GM12878 (cell line): ENCODE results near the gene AGMAT. TPM values are rescaled to one million over a fixed set of nuclear protein-coding genes. Genes with fewer than 3 reads are reported as not detected.

Source experiments
- ATAC-seq: fragments of 200-7000 bp; cut with Tn5 transposase; 3 replicates; pipeline ENCODE4 v1.9.1; 2020; ENCODE audit warnings: mild to moderate bottlenecking, moderate library complexity
- BruUV-seq: library from RNA; stranded (reverse); fragments of 400-500 nt; replicated peaks from 2 replicates; lab custom pipeline; 2021; lab: Mats Ljungman, UMichigan
- CTCF ChIA-PET: fragments of 300-600 bp; sonication (Branson Sonifier 250); formaldehyde crosslinking; extraction: SDS; loops from one replicate; lab custom pipeline; 2021; ENCODE audit warnings: inconsistent platforms; lab: Yijun Ruan, JAX
- POLR2A ChIA-PET: fragments of 350-600 bp; formaldehyde crosslinking; extraction: SDS; loops from one replicate; lab custom pipeline; 2021; ENCODE audit warnings: inconsistent platforms; lab: Charles Lee
- RAD21 ChIA-PET: fragments of 300-600 bp; sonication (Branson Sonifier 250); formaldehyde crosslinking; loops from one replicate; lab custom pipeline; 2023; ENCODE audit warnings: antibody characterized with exemption; ENCODE audit not compliant: unreplicated experiment; lab: Charles Lee
- SMC1A ChIA-PET: fragments of 300-600 bp; sonication (Branson Sonifier 250); formaldehyde crosslinking; loops from one replicate; lab custom pipeline; 2023; ENCODE audit not compliant: unreplicated experiment, uncharacterized antibody; lab: Charles Lee
- DNase-seq: peaks from one replicate; pipeline ENCODE4 v3.0.0-alpha.2; 2011; ENCODE audit warnings: low read depth, low spot score
- FAIRE-seq: peaks from 3 replicates; lab custom pipeline; 2011; peaks lifted over from hg19 to GRCh38; lab: Jason Lieb, UNC
- H2AFZ ChIP-seq: 2 replicates; pipeline ENCODE4 v1.6.0; 2011; ENCODE audit warnings: low read depth, low read length, control low read depth; ENCODE audit not compliant: control insufficient read depth
- H3K27ac ChIP-seq: 2 replicates; pipeline ENCODE4 v1.5.1; 2011; ENCODE audit warnings: control low read depth; ENCODE audit not compliant: control insufficient read depth, insufficient read depth
- H3K27me3 ChIP-seq, 2 experiments: replicated peaks in 1 of 2; 2 replicates each; pipeline versions ENCODE4 v1.6.0 to v1.6.1; 2011; ENCODE audit warnings: low read length in 1 of 2; ENCODE audit not compliant: control insufficient read depth in 2 of 2, insufficient read depth in 2 of 2
- H3K36me3 ChIP-seq, 2 experiments: 2 replicates each; pipeline ENCODE4 v1.5.1; 2011; ENCODE audit warnings: low read length in 1 of 2; ENCODE audit not compliant: control insufficient read depth in 2 of 2, insufficient read depth in 2 of 2
- H3K4me1 ChIP-seq: 2 replicates; pipeline ENCODE4 v1.6.1; 2011; ENCODE audit warnings: mild to moderate bottlenecking, low read length, moderate library complexity, mixed read lengths; ENCODE audit not compliant: control insufficient read depth, insufficient read depth
- H3K4me2 ChIP-seq: 2 replicates; pipeline ENCODE4 v1.6.0; 2011; ENCODE audit warnings: control low read depth; ENCODE audit not compliant: control insufficient read depth, insufficient read depth
- H3K4me3 ChIP-seq: fragments of 200-600 bp; sonication (generic); 2 replicates; pipeline ENCODE4 v1.5.1; 2016
- H3K79me2 ChIP-seq: 2 replicates; pipeline ENCODE4 v1.6.0; 2011; ENCODE audit warnings: low read length; ENCODE audit not compliant: control insufficient read depth, insufficient read depth
- H3K9ac ChIP-seq: 2 replicates; pipeline ENCODE4 v1.8.0; 2011; ENCODE audit warnings: low read length, control low read depth, mixed read lengths; ENCODE audit not compliant: control insufficient read depth, insufficient read depth
- H3K9me3 ChIP-seq: replicated peaks from 3 replicates; pipeline ENCODE4 v1.5.1; 2011; ENCODE audit warnings: mild to moderate bottlenecking, low read length; ENCODE audit not compliant: control insufficient read depth, insufficient read depth
- H4K20me1 ChIP-seq: 2 replicates; pipeline ENCODE4 v1.6.0; 2011; ENCODE audit not compliant: control insufficient read depth, insufficient read depth
- CBX5 ChIP-seq: sonication (generic); IDR thresholded peaks from 2 replicates; pipeline ENCODE4 v1.6.1; 2016; ENCODE audit warnings: low read depth, moderate library complexity, mild to moderate bottlenecking, inconsistent platforms
- CEBPB ChIP-seq, 2 experiments: fragments of 150-350 bp in 1 of 2; IDR thresholded peaks; 2 replicates each; pipeline ENCODE4 v1.6.1; 2012 to 2014; ENCODE audit warnings: low read depth in 2 of 2, low read length in 2 of 2, borderline replicate concordance in 1 of 2, inconsistent platforms in 1 of 2
- ESRRA ChIP-seq: IDR thresholded peaks from 2 replicates; pipeline ENCODE4 v1.6.1; 2012; ENCODE audit warnings: mild to moderate bottlenecking, low read length, improper control_type of control experiment
- NFIC ChIP-seq: IDR thresholded peaks from 2 replicates; pipeline ENCODE4 v1.6.1; 2012; ENCODE audit warnings: low read depth, mild to moderate bottlenecking, inconsistent platforms, low read length, moderate library complexity
- NR2C1 ChIP-seq: fragments of 450-650 bp; IDR thresholded peaks from 2 replicates; pipeline ENCODE4 v1.6.1; 2017; ENCODE audit warnings: antibody characterized with exemption, mild to moderate bottlenecking, moderate library complexity
- PRDM15 ChIP-seq: fragments of 450-650 bp; formaldehyde crosslinking; IDR thresholded peaks from 2 replicates; pipeline ENCODE4 v1.4.0; 2020; ENCODE audit warnings: mild to moderate bottlenecking, moderate library complexity
- ZNF274 ChIP-seq: IDR thresholded peaks from one replicate; pipeline ENCODE4 v1.8.0; 2011; ENCODE audit not compliant: insufficient read length, insufficient read depth
- WGBS: methylation state at CpG from one replicate; pipeline ENCODE4 v1.1.6; 2016; ENCODE audit warnings: low lambda C conversion rate; ENCODE audit not compliant: insufficient replicate concordance, insufficient coverage; ENCODE audit errors: missing lambda C conversion rate; 5-methylcytosine and 5-hydroxymethylcytosine counted together
- in situ Hi-C: fragments of 300-500 bp; cut with MboI; formaldehyde crosslinking; loops from 9 replicates; pipeline ENCODE4 v1.14.3; 2018; ENCODE audit warnings: mixed read lengths
- intact Hi-C: fragments of 100-400 bp; cut with micrococcal nuclease; formaldehyde crosslinking; loops from one replicate; pipeline ENCODE4 v1.14.2; 2022; ENCODE audit not compliant: unreplicated experiment
- polyA plus RNA-seq, 11 experiments: library from polyadenylated mRNA; depleted of rRNA in 4 of 11; unstranded in 6 of 11; stranded (reverse) in 5 of 11; fragments of >200 nt; fragmentation: Nextera tagmentation in 4 of 11; fragmentation: Illumina TruSeq in 1 of 11; extraction: Ambion mirVana in 4 of 11; extraction: Trizol in 1 of 11; gene quantifications; 1 replicate in 1 of 11; 2 replicates in 10 of 11; pipeline versions ENCODE4 v1.2.1 to v1.2.3, GENCODE V29; 2011 to 2016; ENCODE audit warnings: inconsistent platforms in 2 of 11, missing spikeins in 2 of 11, low read depth in 1 of 11
- total RNA-seq, 4 experiments: library from RNA; depleted of rRNA in 3 of 4; stranded (reverse); fragments of >200 nt in 3 of 4; fragmentation: Illumina TruSeq in 1 of 4; extraction: Trizol in 1 of 4; gene quantifications; 2 replicates each; pipeline versions ENCODE4 v1.2.1 to v1.2.3, GENCODE V29; 2013 to 2021
- TF ChIP-seq, protein P1 (sequence below): IDR thresholded peaks from 2 replicates; pipeline ENCODE4 v1.6.1; 2011; ENCODE audit warnings: low read depth, low read length, improper control_type of control experiment, borderline replicate concordance
- TF ChIP-seq, protein P2 (sequence below): fragments of 450-650 bp; IDR thresholded peaks from 2 replicates; pipeline ENCODE4 v1.6.1; 2017; ENCODE audit warnings: mild to moderate bottlenecking, low read depth, inconsistent platforms; ENCODE audit not compliant: poor library complexity, severe bottlenecking

Gene AGMAT
- total and polyA plus RNA-seq, 10 of the 15 experiments (the other 5 are each of a cell fraction or from before 2014, with no cell fraction given), result 0.47 to 7.9 (median 4.7) TPM

GRCh38 chr1:15550573-15550972, 34.3 kb downstream of the AGMAT start:
- no peaks in the 10 kb centered on the region for H3K27me3 ChIP-seq
- ChIA-PET RAD21 (interaction anchor here (0.5 kb wide), 1 partner anchor 191 kb away, joined by 4 read pairs; no protein-coding TSS in a partner anchor), POLR2A (no interaction called here), SMC1A (no interaction called here), CTCF (no interaction called here)
- ATAC-seq (no peak), FAIRE-seq (no peak), DNase-seq (no peak)
- 84% methylated on average over 6 of the region's 6 CpGs for WGBS
- H3K27ac ChIP-seq, result no peak overlapping the region
- H3K9me3 ChIP-seq, result no peaks in the 10 kb centered on the region
- in situ Hi-C loops (no loop called here), intact Hi-C loops (no loop called here)
- BruUV-seq, result no TSS peak
- TF ChIP-seq PRDM15 (CRISPR knock-in tag) (no peak), ZNF274 (no peak), NFIC (no peak), ESRRA (no peak), CEBPB (IDR thresholded peaks at IDR 0.05; ENCODE audit: borderline replicate concordance in 1 of 2, low read depth in 2 of 2, low read length in 2 of 2) (no peak), NR2C1 (no peak), CBX5 (no peak)
- TF ChIP-seq, protein P1, sequence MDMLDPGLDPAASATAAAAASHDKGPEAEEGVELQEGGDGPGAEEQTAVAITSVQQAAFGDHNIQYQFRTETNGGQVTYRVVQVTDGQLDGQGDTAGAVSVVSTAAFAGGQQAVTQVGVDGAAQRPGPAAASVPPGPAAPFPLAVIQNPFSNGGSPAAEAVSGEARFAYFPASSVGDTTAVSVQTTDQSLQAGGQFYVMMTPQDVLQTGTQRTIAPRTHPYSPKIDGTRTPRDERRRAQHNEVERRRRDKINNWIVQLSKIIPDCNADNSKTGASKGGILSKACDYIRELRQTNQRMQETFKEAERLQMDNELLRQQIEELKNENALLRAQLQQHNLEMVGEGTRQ, result no peak
- TF ChIP-seq, protein P2, sequence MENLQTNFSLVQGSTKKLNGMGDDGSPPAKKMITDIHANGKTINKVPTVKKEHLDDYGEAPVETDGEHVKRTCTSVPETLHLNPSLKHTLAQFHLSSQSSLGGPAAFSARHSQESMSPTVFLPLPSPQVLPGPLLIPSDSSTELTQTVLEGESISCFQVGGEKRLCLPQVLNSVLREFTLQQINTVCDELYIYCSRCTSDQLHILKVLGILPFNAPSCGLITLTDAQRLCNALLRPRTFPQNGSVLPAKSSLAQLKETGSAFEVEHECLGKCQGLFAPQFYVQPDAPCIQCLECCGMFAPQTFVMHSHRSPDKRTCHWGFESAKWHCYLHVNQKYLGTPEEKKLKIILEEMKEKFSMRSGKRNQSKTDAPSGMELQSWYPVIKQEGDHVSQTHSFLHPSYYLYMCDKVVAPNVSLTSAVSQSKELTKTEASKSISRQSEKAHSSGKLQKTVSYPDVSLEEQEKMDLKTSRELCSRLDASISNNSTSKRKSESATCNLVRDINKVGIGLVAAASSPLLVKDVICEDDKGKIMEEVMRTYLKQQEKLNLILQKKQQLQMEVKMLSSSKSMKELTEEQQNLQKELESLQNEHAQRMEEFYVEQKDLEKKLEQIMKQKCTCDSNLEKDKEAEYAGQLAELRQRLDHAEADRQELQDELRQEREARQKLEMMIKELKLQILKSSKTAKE, result no peak
- peaks cover 0 to 5% of the 10 kb centered on the region in 2 experiments; a peak in 1 of 4 replicates for H3K36me3 ChIP-seq
- H3K9ac ChIP-seq, result no peak overlapping the region
- H2AFZ ChIP-seq, result no peak overlapping the region
- no peaks in the 10 kb centered on the region for H4K20me1 ChIP-seq
- H3K4me2 ChIP-seq, result no peak overlapping the region
- H3K4me1 ChIP-seq, result no peaks in the 10 kb centered on the region
- no peak overlapping the region for H3K4me3 ChIP-seq
- no peaks in the 10 kb centered on the region for H3K79me2 ChIP-seq
